Psoas muscle (tissue), 8 donors: Measurements from ENCODE around the gene FBXO39. TPM values are rescaled to one million over a fixed set of nuclear protein-coding genes. Genes with fewer than 3 reads are reported as not detected.

ENCODE experiments used
- ATAC-seq, 4 donors: fragments of 200-7000 bp; cut with Tn5 transposase; one replicate each; pipeline ENCODE4 v1.9.1; 2020; ENCODE audit warnings: moderate library complexity in 3 of 4, mild to moderate bottlenecking in 2 of 4
- DNase-seq, 2 donors: peaks; one replicate each; pipeline ENCODE4 v3.0.0-alpha.2; 2020
- H3K27ac ChIP-seq: fragments of 200-600 bp; one replicate; pipeline ENCODE4 v1.8.0; 2022
- H3K27me3 ChIP-seq, 3 donors: fragments of 200-600 bp in 1 of 3; one replicate each; pipeline versions ENCODE4 v1.6.1 to v1.8.0; 2013 to 2022; ENCODE audit warnings: low read length in 2 of 3, mild to moderate bottlenecking in 2 of 3, moderate library complexity in 1 of 3; ENCODE audit not compliant: insufficient read depth in 3 of 3
- H3K36me3 ChIP-seq, 2 donors: fragments of 200-600 bp in 1 of 2; one replicate each; pipeline versions ENCODE4 v1.6.1 to v1.8.0; 2013 to 2022; ENCODE audit warnings: low read depth in 1 of 2, mild to moderate bottlenecking in 1 of 2, moderate library complexity in 1 of 2; ENCODE audit not compliant: insufficient read depth in 1 of 2
- H3K4me1 ChIP-seq: fragments of 200-600 bp; one replicate; pipeline ENCODE4 v1.8.0; 2022
- H3K4me3 ChIP-seq: fragments of 200-600 bp; one replicate; pipeline ENCODE4 v1.8.0; 2022; ENCODE audit warnings: mild to moderate bottlenecking
- H3K9me3 ChIP-seq: fragments of 200-600 bp; one replicate; pipeline ENCODE4 v1.8.0; 2022
- CTCF ChIP-seq: fragments of 200-600 bp; IDR thresholded peaks from one replicate; pipeline ENCODE4 v1.8.0; 2022; ENCODE audit warnings: antibody characterized with exemption
- WGBS, 3 donors: extraction: QIAGEN DNeasy Blood & Tissue Kit; methylation state at CpG; one replicate each; pipeline versions ENCODE4 v1.1.6 to v1.1.7; 2013; 5-methylcytosine and 5-hydroxymethylcytosine counted together
- intact Hi-C, 2 donors: fragments of 100-400 bp; cut with DNase I; formaldehyde crosslinking; loops; one replicate each; pipeline versions ENCODE4 v1.11.0 to v1.14.2; 2022
- polyA plus RNA-seq, 3 donors: library from polyadenylated mRNA; stranded (reverse); fragments of 200-250 nt; gene quantifications; one replicate each; pipeline ENCODE4 v1.2.3, GENCODE V29; 2013
- total RNA-seq, 4 donors: library from RNA; stranded (reverse); fragmentation: NEBNext Ultra II Directional in 2 of 4; extraction: Animal tissue kit (Norgen Biotek cat#: 25700) in 2 of 4; gene quantifications; one replicate each; pipeline versions ENCODE4 v1.2.1 to v1.2.4, GENCODE V29; 2021 to 2023
- donor health status: healthy with polysubstance abuse.
- donor health status: DM: no; HTN: no; CAD: no; lungs with moderate emphysema.
- donor health status: Bipolar disorder and iron deficiency.
- donor health status: healthy.
- donor health status: DM: yes; HTN: yes; CAD: no.
- donor health status: DM: no; HTN: no; CAD: no.
- donor health status: DM: no; HTN: no; CAD: no.
- donor health status: DM: yes; HTN: yes; CAD: no.

Gene FBXO39
- total and polyA plus RNA-seq, 7 donors = 0.01 to 0.34 (median 0.24) TPM; not detected in 3

- Histone ChIP-seq H3K27me3 (peaks cover 0 to 30% (median 12%) of the 10 kb centered on the region in 3 donors), H3K36me3 (no peaks in the 10 kb centered on the region), H3K4me3 (no peak overlapping the region), H3K9me3 (no peaks in the 10 kb centered on the region), H3K4me1 (no peaks in the 10 kb centered on the region), H3K27ac (no peak overlapping the region)
- intact Hi-C loops = no loop called here
- DNase-seq (no peak), ATAC-seq (no peak)
- WGBS, 3 donors = 63 to 69% (median 64%) methylated on average over 3 of the region's 3 CpGs
- TF ChIP-seq CTCF = no peak
These were observed 4.9 kb downstream of the FBXO39 start for GRCh38 chr17:6780886-6781285.

GRCh38 chr17:6782244-6782643 is 6.2 kb downstream of the FBXO39 start:
- intact Hi-C loops = no loop called here
- no peak for DNase-seq
- no peaks in the 10 kb centered on the region for H3K4me1 ChIP-seq
- WGBS, 3 donors = 88 to 93% (median 91%) methylated on average over 4 of the region's 4 CpGs
- no peak overlapping the region for H3K27ac ChIP-seq
- TF ChIP-seq CTCF = no peak
- no peak overlapping the region for H3K4me3 ChIP-seq
- no peak for ATAC-seq
- H3K9me3 ChIP-seq = no peaks in the 10 kb centered on the region
- peaks cover 0 to 18% (median 6%) of the 10 kb centered on the region in 3 donors for H3K27me3 ChIP-seq
- no peaks in the 10 kb centered on the region for H3K36me3 ChIP-seq

GRCh38 chr17:6786618-6787017 is 10.6 kb downstream of the FBXO39 start:
- Histone ChIP-seq H3K36me3 (no peaks in the 10 kb centered on the region), H3K9me3 (no peaks in the 10 kb centered on the region), H3K4me1 (no peaks in the 10 kb centered on the region), H3K27ac (no peak overlapping the region), H3K4me3 (no peak overlapping the region), H3K27me3 (peaks cover 0 to 22% (median 0%) of the 10 kb centered on the region in 3 donors)
- ATAC-seq = no peak
- no peak for DNase-seq
- TF ChIP-seq CTCF = no peak
- intact Hi-C loops = no loop called here
- WGBS, 3 donors = 65 to 67% (median 65%) methylated on average over 8 of the region's 8 CpGs

- WGBS, 3 donors = 62 to 69% (median 69%) methylated on average over 10 of the region's 10 CpGs
- H3K4me1 ChIP-seq = no peaks in the 10 kb centered on the region
- no peak for TF ChIP-seq CTCF
- no peak overlapping the region for H3K4me3 ChIP-seq
- H3K27me3 ChIP-seq = peaks cover 0 to 19% (median 0%) of the 10 kb centered on the region in 3 donors
- H3K9me3 ChIP-seq = no peaks in the 10 kb centered on the region
- intact Hi-C loops = no loop called here
- no peak overlapping the region for H3K27ac ChIP-seq
- ATAC-seq (no peak), DNase-seq (no peak)
- H3K36me3 ChIP-seq = no peaks in the 10 kb centered on the region
These were observed 11.2 kb downstream of the FBXO39 start for GRCh38 chr17:6787081-6787693.

GRCh38 chr17:6789146-6789545 is 13.1 kb downstream of the FBXO39 start:
- intact Hi-C loops = no loop called here
- no peaks in the 10 kb centered on the region for H3K36me3 ChIP-seq
- no peak overlapping the region for H3K27ac ChIP-seq
- no peaks in the 10 kb centered on the region for H3K9me3 ChIP-seq
- no peak overlapping the region for H3K4me3 ChIP-seq
- ATAC-seq (no peak), DNase-seq (no peak)
- 72 to 76% (median 74%) methylated on average over 4 of the region's 4 CpGs for WGBS, 3 donors
- peaks cover 0 to 19% (median 0%) of the 10 kb centered on the region in 3 donors for H3K27me3 ChIP-seq
- no peak for TF ChIP-seq CTCF
- no peaks in the 10 kb centered on the region for H3K4me1 ChIP-seq
